OCI-LY1 (cell line): ENCODE measurements around the gene SAG.

Source experiments
- H2AFZ ChIP-seq: fragments of 200-600 bp; sonication (generic), shearing (Covaris generic); 2 replicates; pipeline ENCODE4 v1.6.0; 2014; ENCODE audit warnings: antibody characterized with exemption, mild to moderate bottlenecking, low read length
- H3F3A ChIP-seq: fragments of 200-600 bp; sonication (generic), shearing (Covaris generic); 2 replicates; pipeline ENCODE4 v1.6.0; 2014; ENCODE audit warnings: mild to moderate bottlenecking, antibody characterized with exemption, low read length, moderate library complexity; ENCODE audit not compliant: insufficient read depth
- H3K27ac ChIP-seq: fragments of 200-600 bp; sonication (generic); 2 replicates; pipeline ENCODE4 v1.5.1; 2014; ENCODE audit warnings: low read length, mixed run types, mild to moderate bottlenecking, low read depth; ENCODE audit not compliant: poor library complexity, severe bottlenecking
- H3K27me3 ChIP-seq: fragments of 200-600 bp; sonication (generic); 2 replicates; pipeline ENCODE4 v1.6.0; 2014; ENCODE audit warnings: antibody characterized with exemption, mild to moderate bottlenecking, low read length, moderate library complexity; ENCODE audit not compliant: insufficient read depth
- H3K36me3 ChIP-seq: fragments of 200-600 bp; sonication (generic); 2 replicates; pipeline ENCODE4 v1.6.1; 2014; ENCODE audit warnings: mild to moderate bottlenecking, antibody characterized with exemption, low read length, moderate library complexity, mixed read lengths; ENCODE audit not compliant: insufficient read depth
- H3K4me1 ChIP-seq: fragments of 200-600 bp; sonication (generic); 2 replicates; pipeline ENCODE4 v1.5.1; 2014; ENCODE audit warnings: mild to moderate bottlenecking, low read length, moderate library complexity; ENCODE audit not compliant: insufficient read depth, severe bottlenecking
- H3K4me2 ChIP-seq: fragments of 200-600 bp; sonication (generic), shearing (Covaris generic); 2 replicates; pipeline ENCODE4 v1.6.1; 2014; ENCODE audit warnings: low read length
- H3K4me3 ChIP-seq: fragments of 200-600 bp; sonication (generic); 2 replicates; pipeline ENCODE4 v1.5.1; 2014; ENCODE audit warnings: low read length, low read depth, mild to moderate bottlenecking, mixed read lengths; ENCODE audit not compliant: poor library complexity, severe bottlenecking
- H3K79me2 ChIP-seq: fragments of 200-600 bp; shearing (Covaris generic); 2 replicates; pipeline ENCODE4 v1.6.1; 2016; ENCODE audit warnings: mixed run types, low read length, mixed read lengths; ENCODE audit not compliant: insufficient read depth
- H3K9ac ChIP-seq: fragments of 200-600 bp; sonication (generic), shearing (Covaris generic); 2 replicates; pipeline ENCODE4 v1.6.1; 2014; ENCODE audit warnings: mild to moderate bottlenecking, low read length, mixed read lengths
- H3K9me2 ChIP-seq: fragments of 200-600 bp; sonication (generic), shearing (Covaris generic); 2 replicates; pipeline ENCODE4 v1.6.1; 2014; ENCODE audit warnings: low read depth, mild to moderate bottlenecking, low read length, mixed read lengths
- H3K9me3 ChIP-seq: fragments of 200-600 bp; shearing (Covaris generic); 2 replicates; pipeline ENCODE4 v1.6.1; 2014; ENCODE audit warnings: low read length, mixed read lengths
- H4K20me1 ChIP-seq: fragments of 200-600 bp; sonication (generic), shearing (Covaris generic); 2 replicates; pipeline ENCODE4 v1.6.0; 2016; ENCODE audit warnings: mild to moderate bottlenecking, low read length; ENCODE audit not compliant: insufficient read depth
- EZH2 ChIP-seq: fragments of 200-600 bp; sonication (generic), shearing (Covaris generic); IDR thresholded peaks from 2 replicates; pipeline ENCODE4 v1.8.0; 2017; ENCODE audit warnings: borderline replicate concordance, mixed run types, mild to moderate bottlenecking, antibody characterized with exemption, low read length, moderate library complexity, mixed read lengths
- TF ChIP-seq, protein P1 (sequence below): fragments of 200-600 bp; sonication (generic), shearing (Covaris generic); IDR thresholded peaks from 2 replicates; pipeline ENCODE4 v1.5.1; 2017; ENCODE audit warnings: mild to moderate bottlenecking, antibody characterized with exemption, low read length, moderate library complexity, mixed read lengths

SAG gene

DNA sequence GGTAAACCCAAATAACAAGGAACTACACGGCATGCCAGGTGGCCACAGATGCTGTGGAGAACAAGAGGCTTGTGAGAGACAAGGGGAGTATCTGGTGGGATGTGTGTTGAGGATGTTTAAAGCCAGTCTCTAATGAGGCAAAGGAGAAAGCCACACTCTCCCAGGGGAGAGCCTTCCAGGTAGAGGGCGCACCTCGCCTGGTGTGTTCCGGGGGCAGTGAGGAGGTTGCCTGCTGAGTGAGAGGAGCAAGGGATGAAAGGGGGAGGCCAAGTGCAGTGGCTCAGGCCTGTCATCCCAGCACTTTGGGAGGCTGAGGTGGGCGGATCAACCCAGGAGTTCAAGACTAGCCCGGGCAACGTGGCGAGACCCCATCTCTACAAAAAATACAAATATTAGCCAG is 16.2 kb downstream of the SAG start:
- Histone ChIP-seq H3K27me3 (no peaks in the 10 kb centered on the region; the same call in 1 of the 2 replicates), H2AFZ (no peak overlapping the region), H3K4me1 (peaks cover 13% of the 10 kb centered on the region), H3K4me2 (no peak overlapping the region), H3K9me2 (no peaks in the 10 kb centered on the region), H3K4me3 (no peak overlapping the region), H3F3A (no peaks in the 10 kb centered on the region), H4K20me1 (no peaks in the 10 kb centered on the region), H3K9me3 (no peaks in the 10 kb centered on the region), H3K79me2 (no peaks in the 10 kb centered on the region), H3K9ac (no peak overlapping the region), H3K36me3 (no peaks in the 10 kb centered on the region), H3K27ac (no peak overlapping the region)
- TF ChIP-seq EZH2 = no peak
- TF ChIP-seq, protein P1, sequence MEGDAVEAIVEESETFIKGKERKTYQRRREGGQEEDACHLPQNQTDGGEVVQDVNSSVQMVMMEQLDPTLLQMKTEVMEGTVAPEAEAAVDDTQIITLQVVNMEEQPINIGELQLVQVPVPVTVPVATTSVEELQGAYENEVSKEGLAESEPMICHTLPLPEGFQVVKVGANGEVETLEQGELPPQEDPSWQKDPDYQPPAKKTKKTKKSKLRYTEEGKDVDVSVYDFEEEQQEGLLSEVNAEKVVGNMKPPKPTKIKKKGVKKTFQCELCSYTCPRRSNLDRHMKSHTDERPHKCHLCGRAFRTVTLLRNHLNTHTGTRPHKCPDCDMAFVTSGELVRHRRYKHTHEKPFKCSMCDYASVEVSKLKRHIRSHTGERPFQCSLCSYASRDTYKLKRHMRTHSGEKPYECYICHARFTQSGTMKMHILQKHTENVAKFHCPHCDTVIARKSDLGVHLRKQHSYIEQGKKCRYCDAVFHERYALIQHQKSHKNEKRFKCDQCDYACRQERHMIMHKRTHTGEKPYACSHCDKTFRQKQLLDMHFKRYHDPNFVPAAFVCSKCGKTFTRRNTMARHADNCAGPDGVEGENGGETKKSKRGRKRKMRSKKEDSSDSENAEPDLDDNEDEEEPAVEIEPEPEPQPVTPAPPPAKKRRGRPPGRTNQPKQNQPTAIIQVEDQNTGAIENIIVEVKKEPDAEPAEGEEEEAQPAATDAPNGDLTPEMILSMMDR = peak; percentile 21; the same call in 1 of the 2 replicates

DNA sequence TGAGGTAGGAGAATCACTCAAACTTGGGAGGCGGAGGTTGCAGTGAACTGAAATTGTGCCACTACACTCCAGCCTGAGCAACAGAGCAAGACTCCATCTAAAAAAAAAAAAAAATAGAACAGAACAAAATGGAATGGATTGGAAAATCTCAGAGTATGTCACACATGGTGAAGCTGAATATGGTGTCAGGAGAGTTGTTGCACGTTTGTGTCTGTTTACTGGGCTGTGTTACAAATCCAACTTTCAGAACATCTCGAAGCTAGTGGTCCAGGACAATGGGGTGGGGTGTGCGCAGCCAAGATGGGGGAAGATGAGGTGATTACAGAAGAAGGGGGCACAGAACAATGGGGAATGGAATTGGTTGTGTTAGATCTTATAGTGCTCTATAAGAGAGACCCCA is 17.6 kb downstream of the SAG start:
- no peak overlapping the region for H2AFZ ChIP-seq
- H3K9ac ChIP-seq = no peak overlapping the region
- H3F3A ChIP-seq = no peaks in the 10 kb centered on the region
- H3K27me3 ChIP-seq = no peaks in the 10 kb centered on the region; the same call in 1 of the 2 replicates
- peaks cover 13% of the 10 kb centered on the region for H3K4me1 ChIP-seq
- H4K20me1 ChIP-seq = no peaks in the 10 kb centered on the region
- H3K4me3 ChIP-seq = no peak overlapping the region
- no peaks in the 10 kb centered on the region for H3K9me3 ChIP-seq
- no peaks in the 10 kb centered on the region for H3K9me2 ChIP-seq
- no peaks in the 10 kb centered on the region for H3K79me2 ChIP-seq
- no peak for TF ChIP-seq EZH2
- TF ChIP-seq, protein P1 = no peak
- no peak overlapping the region for H3K27ac ChIP-seq
- no peaks in the 10 kb centered on the region for H3K36me3 ChIP-seq
- no peak overlapping the region for H3K4me2 ChIP-seq

DNA sequence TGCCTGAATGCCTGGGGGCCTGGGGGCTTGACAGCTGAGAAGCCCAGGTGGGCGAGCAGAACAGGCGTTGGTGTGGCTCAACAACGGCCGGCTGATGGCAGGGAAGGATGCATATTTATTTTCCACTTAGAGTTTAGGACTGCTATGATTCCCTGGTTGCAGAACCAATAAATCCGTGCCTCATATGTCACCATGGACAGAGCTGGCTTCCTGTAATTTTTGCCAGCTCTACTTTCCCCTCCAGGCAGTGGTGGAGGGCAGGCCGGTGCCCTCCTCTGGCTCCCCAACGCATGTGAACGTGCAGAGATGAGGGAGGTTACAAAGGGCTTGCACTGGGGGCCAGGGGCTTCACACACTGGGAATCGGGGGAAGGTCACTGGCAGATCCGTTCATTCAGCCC is 18.2 kb downstream of the SAG start:
- TF ChIP-seq, protein P1 = no peak
- no peak for TF ChIP-seq EZH2
- Histone ChIP-seq H3K27ac (no peak overlapping the region), H3K9ac (no peak overlapping the region), H3K9me2 (no peaks in the 10 kb centered on the region), H3K36me3 (no peaks in the 10 kb centered on the region), H3K4me2 (no peak overlapping the region), H3K9me3 (no peaks in the 10 kb centered on the region), H4K20me1 (no peaks in the 10 kb centered on the region), H2AFZ (no peak overlapping the region), H3K27me3 (no peaks in the 10 kb centered on the region; the same call in 1 of the 2 replicates), H3K4me3 (no peak overlapping the region), H3K79me2 (no peaks in the 10 kb centered on the region), H3F3A (no peaks in the 10 kb centered on the region), H3K4me1 (peaks cover 13% of the 10 kb centered on the region)
